ENCODE measurements around the gene RNF166. TPM values are rescaled to one million over a fixed set of nuclear protein-coding genes. Genes with fewer than 3 reads are reported as not detected.

RNF166 gene
- total RNA-seq, 2 experiments from 2014 or later: 144 to 166 TPM

DNA sequence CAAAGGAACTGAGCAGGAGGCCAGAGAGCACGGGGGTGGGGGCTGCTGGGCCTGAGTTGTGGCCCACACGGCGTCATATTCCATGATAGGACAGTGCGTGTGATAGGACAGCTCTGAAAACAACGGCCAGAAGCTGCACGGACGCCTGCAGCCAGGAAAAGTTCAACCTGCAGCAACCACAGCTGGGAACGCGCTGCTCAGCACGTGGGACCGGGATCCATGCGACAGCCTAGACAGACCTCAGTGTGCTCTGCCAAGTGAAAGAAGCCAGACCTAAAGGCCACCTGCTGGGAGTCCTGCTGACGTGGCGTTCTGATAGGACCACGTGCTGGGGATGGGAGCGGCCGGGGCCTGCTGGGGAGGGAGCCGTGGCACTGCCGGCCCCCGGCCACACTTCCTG, 21.7 kb upstream of the RNF166 start:
- ChIA-PET POLR2A (no interaction called here), CTCF (no interaction called here)
- Mint-ChIP-seq H3K27me3 (ENCODE audit: low read depth) (no peaks in the 10 kb centered on the region), H3K27ac (no peak overlapping the region), H3K4me1 (ENCODE audit: low read depth) (peaks cover 6% of the 10 kb centered on the region), H3K36me3 (ENCODE audit: low read depth) (peaks cover 43% of the 10 kb centered on the region), H3K9me3 (ENCODE audit: insufficient read depth) (no peaks in the 10 kb centered on the region), H3K4me3 (no peak overlapping the region)
- no peak for DNase-seq
- no peak for ATAC-seq

DNA sequence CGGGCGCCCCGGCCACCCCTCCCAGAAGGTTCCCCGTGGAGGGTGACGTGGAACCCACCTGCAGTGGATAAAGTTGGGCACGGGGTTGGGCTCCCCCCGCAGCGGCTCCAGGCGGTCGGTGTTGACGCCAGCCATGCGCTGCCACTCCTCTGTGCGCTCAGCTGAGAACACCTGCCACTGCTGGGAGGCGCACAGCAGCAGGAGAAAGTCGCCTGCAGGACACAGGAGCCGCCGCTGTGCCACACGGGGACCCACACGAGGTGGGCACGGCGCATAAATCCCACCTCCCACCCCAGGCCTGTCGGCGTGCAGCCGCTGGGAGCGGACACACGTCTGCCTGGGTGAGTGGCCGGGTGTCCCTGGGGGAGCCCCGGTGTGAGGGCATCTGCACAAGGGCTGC, 20.8 kb upstream of the RNF166 start:
- Mint-ChIP-seq H3K4me3 (no peak overlapping the region), H3K9me3 (ENCODE audit: insufficient read depth) (no peaks in the 10 kb centered on the region)
- CTCF ChIA-PET: no interaction called here

DNA sequence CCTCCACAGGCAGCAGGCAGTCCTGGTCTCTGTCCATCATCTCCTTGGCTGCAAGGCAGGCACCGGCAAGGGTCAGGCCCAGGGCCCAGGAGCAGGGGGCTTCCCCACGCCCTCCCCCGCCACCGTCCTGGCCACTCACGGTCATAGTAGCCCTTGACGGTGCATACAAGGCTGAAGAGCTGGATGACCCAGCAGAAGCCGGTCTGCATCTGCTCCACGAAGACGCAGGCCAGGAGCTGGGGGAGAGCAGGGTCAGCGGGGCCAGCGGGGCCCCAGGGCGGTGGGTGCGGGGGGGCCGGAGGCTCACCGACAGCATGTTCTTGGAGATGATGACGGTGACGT, 20.2 kb upstream of the RNF166 start:
- no peak for DNase-seq
- H3K4me1 Mint-ChIP-seq (ENCODE audit: low read depth): peaks cover 5% of the 10 kb centered on the region
- H3K4me3 Mint-ChIP-seq: no peak overlapping the region
- H3K27ac Mint-ChIP-seq: no peak overlapping the region
- ATAC-seq: no peak
- no peaks in the 10 kb centered on the region for H3K27me3 Mint-ChIP-seq (ENCODE audit: low read depth)
- H3K36me3 Mint-ChIP-seq (ENCODE audit: low read depth): peaks cover 41% of the 10 kb centered on the region
- H3K9me3 Mint-ChIP-seq (ENCODE audit: insufficient read depth): no peaks in the 10 kb centered on the region
- ChIA-PET POLR2A (no interaction called here), CTCF (no interaction called here)

More for the DNA sequence above, 20.8 kb upstream of the RNF166 start:
- Mint-ChIP-seq H3K27me3 (ENCODE audit: low read depth) (no peaks in the 10 kb centered on the region), H3K4me1 (ENCODE audit: low read depth) (peaks cover 6% of the 10 kb centered on the region), H3K36me3 (ENCODE audit: low read depth) (peaks cover 42% of the 10 kb centered on the region), H3K27ac (no peak overlapping the region)
- ATAC-seq: no peak
- no peak for DNase-seq
- POLR2A ChIA-PET: no interaction called here

DNA sequence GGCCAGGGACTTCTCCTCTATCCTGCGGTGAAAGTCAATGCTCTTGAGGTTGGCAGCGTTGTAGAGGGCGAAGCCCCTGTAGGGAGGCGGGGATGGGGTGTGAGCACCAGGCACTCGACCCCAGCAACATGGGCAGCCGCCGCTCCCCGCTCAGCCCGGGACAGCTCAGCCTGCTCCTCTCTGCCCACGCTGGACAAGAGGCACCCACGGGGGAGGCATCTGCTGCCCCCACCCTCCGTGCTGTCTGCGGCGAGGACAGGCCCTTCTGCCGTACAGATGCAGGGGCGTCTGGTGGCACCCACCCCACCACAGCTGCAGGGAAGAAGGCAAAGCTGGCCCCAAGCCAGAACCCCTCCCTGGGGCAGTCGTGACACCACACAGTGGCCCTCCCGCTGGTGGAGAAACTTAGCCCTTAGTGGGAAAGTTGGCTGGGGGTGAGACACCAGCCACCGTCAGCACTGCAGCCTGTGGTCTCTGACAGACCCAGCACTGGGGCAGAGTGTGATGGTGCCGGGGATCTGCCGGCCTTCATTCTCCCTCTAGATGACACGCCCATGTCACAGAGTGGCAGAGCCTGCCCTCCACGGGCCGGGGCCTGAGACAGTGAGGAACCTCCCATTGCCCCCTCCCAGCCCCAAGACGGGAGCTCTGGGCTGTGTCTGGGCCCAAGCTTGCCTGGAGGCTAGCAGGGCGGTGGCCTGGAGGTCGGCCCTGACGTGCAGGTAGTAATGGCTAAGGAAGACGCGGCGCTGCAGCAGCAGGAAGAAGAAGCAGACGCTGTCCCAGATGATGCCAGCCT, 19.6 kb upstream of the RNF166 start:
- Mint-ChIP-seq H3K4me1 (ENCODE audit: low read depth) (peaks cover 2% of the 10 kb centered on the region), H3K4me3 (no peak overlapping the region), H3K27ac (peak overlapping the region; percentile 30), H3K9me3 (ENCODE audit: insufficient read depth) (no peaks in the 10 kb centered on the region), H3K36me3 (ENCODE audit: low read depth) (peaks cover 36% of the 10 kb centered on the region), H3K27me3 (ENCODE audit: low read depth) (no peaks in the 10 kb centered on the region)
- DNase-seq: no peak
- CTCF ChIA-PET: no interaction called here
- no peak for ATAC-seq
- POLR2A ChIA-PET: no interaction called here

DNA sequence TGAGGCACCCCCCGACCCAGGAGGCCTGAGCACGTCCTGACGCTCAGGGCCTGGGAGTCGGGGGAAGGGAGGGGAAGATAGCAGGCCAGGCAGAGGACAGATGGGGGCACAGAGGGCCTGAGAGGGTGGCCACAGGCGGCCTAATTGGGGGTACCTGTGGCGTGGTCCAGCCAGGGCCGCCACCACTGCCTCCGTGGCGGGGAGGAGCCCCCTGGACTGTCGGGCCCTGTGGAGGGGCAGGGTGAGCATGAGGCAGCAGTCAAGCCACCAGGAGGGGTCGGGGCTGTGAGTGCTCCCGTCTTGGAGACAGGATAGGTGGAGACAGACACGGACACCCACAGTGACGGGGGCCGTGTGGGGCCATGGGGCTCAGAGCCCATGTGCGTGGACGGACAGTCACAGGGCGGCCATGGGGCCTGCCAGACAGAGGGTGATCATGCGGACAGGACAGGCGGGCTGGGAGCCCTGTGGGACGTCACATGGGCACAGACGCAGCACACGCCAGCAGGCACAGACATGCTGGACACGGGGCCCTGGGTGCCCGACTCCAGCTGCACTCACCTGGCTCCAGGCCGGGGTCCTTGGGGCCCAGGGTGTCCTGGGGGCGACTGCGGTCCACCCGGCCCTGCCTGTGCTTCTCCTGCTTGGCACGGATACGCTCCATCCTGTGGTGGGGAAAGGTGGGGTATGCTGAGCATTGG, 18.8 kb upstream of the RNF166 start:
- ChIA-PET POLR2A (no interaction called here), CTCF (no interaction called here)
- H3K27ac Mint-ChIP-seq: no peak overlapping the region
- ATAC-seq (no peak), DNase-seq (no peak)
- peaks cover 40% of the 10 kb centered on the region for H3K36me3 Mint-ChIP-seq (ENCODE audit: low read depth)
- H3K27me3 Mint-ChIP-seq (ENCODE audit: low read depth): no peaks in the 10 kb centered on the region
- no peak overlapping the region for H3K4me3 Mint-ChIP-seq
- no peaks in the 10 kb centered on the region for H3K4me1 Mint-ChIP-seq (ENCODE audit: low read depth)
- H3K9me3 Mint-ChIP-seq (ENCODE audit: insufficient read depth): no peaks in the 10 kb centered on the region

DNA sequence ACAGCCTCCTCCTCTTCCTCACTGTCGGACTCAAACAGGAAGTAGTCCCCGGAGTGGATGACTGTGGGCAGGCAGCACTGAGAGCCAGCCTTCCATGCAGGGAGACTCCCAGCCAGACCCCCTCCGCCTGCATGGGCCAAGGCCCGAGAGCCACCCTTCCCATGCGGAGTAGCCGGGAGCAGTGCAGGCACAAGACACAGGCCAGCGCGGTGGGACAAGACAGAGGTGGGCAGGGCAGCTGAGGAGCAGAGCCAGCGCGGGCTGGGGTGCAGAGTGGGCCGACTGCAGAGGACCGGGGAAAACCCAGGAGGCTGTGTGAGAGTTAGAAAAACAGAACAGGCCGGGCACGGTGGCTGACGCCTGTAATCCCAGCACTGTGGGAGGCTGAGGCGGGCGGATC, 17.7 kb upstream of the RNF166 start:
- DNase-seq (no peak), ATAC-seq (no peak)
- Mint-ChIP-seq H3K27ac (no peak overlapping the region), H3K9me3 (ENCODE audit: insufficient read depth) (no peaks in the 10 kb centered on the region), H3K4me3 (no peak overlapping the region), H3K36me3 (ENCODE audit: low read depth) (peaks cover 46% of the 10 kb centered on the region), H3K27me3 (ENCODE audit: low read depth) (no peaks in the 10 kb centered on the region), H3K4me1 (ENCODE audit: low read depth) (no peaks in the 10 kb centered on the region)
- CTCF ChIA-PET: no interaction called here
- POLR2A ChIA-PET: no interaction called here

DNA sequence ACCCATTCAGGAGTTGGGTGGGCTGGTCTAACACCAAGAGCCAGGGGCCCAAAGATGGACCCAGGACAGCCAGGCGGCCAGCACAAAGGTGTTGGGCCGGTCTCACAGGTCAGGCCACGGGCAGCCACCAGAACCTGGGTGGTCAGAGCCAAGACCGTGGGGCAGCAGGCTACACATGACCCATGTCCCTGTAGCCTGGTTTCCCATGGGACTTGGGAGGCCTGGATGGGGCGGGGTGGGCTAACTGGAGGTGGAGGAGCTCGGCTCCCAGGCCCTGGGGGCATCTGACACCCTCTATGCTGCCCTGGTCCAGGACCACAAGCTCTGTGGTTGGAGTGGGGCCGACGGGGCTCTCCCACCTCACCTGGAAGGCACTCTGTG, 17.3 kb upstream of the RNF166 start:
- DNase-seq: no peak
- H3K4me3 Mint-ChIP-seq: no peak overlapping the region
- no peak overlapping the region for H3K27ac Mint-ChIP-seq

DNA sequence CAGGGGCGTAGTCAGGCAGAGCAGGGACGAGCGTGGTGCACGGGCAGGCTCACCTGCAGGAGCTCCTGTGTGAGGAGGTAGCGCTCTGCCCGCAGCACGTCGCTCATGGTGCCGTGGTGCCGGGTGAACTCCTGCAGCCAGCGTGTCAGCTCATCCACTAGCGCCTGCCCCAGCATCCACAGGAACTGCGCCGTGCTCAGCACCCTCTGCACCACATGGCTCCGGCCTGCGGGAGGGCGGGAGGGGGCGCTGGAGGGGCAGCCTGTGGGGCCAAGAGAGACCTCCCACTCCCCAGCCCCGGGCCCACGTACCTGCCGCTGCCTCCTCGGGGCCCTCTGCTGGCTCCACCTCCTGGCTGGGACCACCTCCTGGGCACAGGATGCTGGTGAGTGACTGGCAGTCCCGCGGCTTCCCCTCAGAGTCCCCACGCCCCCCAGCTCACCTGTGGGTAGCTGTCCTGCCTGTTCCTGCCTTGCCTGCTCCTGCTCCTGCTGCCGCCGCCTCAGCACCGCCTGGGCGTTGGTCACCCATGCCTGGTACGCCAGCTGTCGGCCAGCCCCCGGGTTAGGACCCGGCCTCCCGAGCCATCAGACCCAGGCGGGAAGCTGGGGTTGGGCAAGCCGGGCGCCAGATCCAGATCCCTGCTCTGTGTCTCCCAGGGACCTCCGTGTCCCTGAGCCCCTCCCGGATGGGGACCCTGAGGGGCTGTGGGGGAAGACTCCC, 16.7 kb upstream of the RNF166 start:
- H3K36me3 Mint-ChIP-seq (ENCODE audit: low read depth): peaks cover 48% of the 10 kb centered on the region
- ChIA-PET POLR2A (interaction anchor here (0.6 kb wide), 1 partner anchor 129 kb away, joined by 3 read pairs; no protein-coding TSS in a partner anchor), CTCF (no interaction called here)
- no peaks in the 10 kb centered on the region for H3K27me3 Mint-ChIP-seq (ENCODE audit: low read depth)
- no peak overlapping the region for H3K27ac Mint-ChIP-seq
- DNase-seq: no peak
- ATAC-seq: no peak
- no peak overlapping the region for H3K4me3 Mint-ChIP-seq
- H3K9me3 Mint-ChIP-seq (ENCODE audit: insufficient read depth): no peaks in the 10 kb centered on the region
- H3K4me1 Mint-ChIP-seq (ENCODE audit: low read depth): no peaks in the 10 kb centered on the region

More for the DNA sequence above, 17.3 kb upstream of the RNF166 start:
- H3K27me3 Mint-ChIP-seq (ENCODE audit: low read depth): no peaks in the 10 kb centered on the region
- H3K9me3 Mint-ChIP-seq (ENCODE audit: insufficient read depth): no peaks in the 10 kb centered on the region
- ChIA-PET POLR2A (interaction anchor here (0.6 kb wide), 1 partner anchor 130 kb away, joined by 3 read pairs; no protein-coding TSS in a partner anchor), CTCF (no interaction called here)
- no peak for ATAC-seq
- H3K4me1 Mint-ChIP-seq (ENCODE audit: low read depth): no peaks in the 10 kb centered on the region
- H3K36me3 Mint-ChIP-seq (ENCODE audit: low read depth): peaks cover 47% of the 10 kb centered on the region

DNA sequence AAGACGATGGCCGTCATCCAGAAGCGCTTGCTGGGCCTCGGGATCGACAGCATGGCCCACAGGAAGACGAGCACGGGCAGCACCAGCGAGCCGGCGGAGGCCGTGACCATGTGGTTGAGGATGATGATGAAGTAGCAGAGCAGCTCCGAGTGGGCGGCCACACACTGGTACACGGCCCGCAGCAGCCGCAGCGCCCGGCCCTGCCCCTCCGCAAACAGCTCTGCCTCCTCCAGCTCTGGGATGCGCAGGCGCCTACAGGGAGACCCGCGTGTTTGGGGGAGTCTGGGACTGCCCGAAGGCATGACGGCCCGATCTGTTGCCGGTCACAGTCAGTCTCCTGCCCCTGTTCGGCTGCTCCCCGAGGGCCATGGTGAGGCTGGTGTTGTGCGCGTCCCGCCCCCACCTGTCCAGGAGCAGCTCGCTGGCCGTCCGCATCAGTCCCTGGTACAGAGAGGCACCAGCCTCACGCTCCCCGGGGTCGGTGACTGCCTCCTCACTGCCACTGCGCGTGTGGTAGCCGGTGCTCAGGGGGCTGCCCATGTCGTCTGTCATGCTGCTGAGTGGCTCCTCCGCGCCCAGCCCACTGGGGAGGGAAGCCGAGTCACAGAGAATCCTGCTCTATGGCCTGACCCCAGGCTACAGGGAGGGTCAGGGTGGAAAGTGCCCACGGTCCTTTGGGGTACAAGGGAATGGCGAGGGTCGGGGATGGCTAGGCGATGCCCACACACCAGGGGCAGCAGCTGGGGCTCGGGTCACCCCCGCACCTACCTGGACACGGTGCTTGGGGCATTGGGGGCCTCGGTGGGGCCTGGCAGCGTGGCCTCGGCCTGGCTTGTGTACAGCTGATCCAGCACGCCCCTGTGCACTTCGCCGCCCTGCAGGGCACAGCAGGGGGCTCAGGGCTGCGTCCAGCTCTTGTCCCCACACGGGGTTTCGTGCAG, 15.9 kb upstream of the RNF166 start:
- no peak for ATAC-seq
- H3K36me3 Mint-ChIP-seq (ENCODE audit: low read depth): peaks cover 50% of the 10 kb centered on the region

DNA sequence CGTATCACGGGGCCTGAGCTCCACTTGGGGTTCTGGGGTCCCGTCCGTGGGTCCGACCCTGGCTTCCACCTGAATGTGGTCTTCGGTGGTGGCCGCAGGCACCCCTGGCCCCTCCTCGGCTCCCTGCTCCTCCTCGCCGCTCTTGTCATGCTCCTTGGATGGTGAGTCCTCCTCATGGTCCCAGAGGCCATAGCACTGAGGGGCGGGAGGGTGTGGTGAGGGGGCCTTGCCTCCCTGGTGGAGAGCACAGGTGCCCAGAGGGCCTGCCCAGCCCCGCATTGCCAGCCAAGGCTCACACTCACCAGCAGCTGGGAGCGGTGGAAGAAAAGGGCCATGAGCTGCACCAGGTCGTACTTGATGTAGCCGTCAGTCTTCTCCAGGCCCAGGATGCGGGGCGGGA, 15.0 kb upstream of the RNF166 start:
- Mint-ChIP-seq H3K4me1 (ENCODE audit: low read depth) (no peaks in the 10 kb centered on the region), H3K27ac (no peak overlapping the region), H3K27me3 (ENCODE audit: low read depth) (no peaks in the 10 kb centered on the region), H3K4me3 (no peak overlapping the region), H3K9me3 (ENCODE audit: insufficient read depth) (no peaks in the 10 kb centered on the region), H3K36me3 (ENCODE audit: low read depth) (peaks cover 53% of the 10 kb centered on the region)
- ChIA-PET POLR2A (no interaction called here), CTCF (no interaction called here)
- ATAC-seq (no peak), DNase-seq (no peak)

More for the DNA sequence above, 15.9 kb upstream of the RNF166 start:
- Mint-ChIP-seq H3K9me3 (ENCODE audit: insufficient read depth) (no peaks in the 10 kb centered on the region), H3K4me3 (no peak overlapping the region), H3K27ac (no peak overlapping the region), H3K4me1 (ENCODE audit: low read depth) (no peaks in the 10 kb centered on the region), H3K27me3 (ENCODE audit: low read depth) (no peaks in the 10 kb centered on the region)
- POLR2A ChIA-PET: no interaction called here
- CTCF ChIA-PET: no interaction called here
- no peak for DNase-seq

DNA sequence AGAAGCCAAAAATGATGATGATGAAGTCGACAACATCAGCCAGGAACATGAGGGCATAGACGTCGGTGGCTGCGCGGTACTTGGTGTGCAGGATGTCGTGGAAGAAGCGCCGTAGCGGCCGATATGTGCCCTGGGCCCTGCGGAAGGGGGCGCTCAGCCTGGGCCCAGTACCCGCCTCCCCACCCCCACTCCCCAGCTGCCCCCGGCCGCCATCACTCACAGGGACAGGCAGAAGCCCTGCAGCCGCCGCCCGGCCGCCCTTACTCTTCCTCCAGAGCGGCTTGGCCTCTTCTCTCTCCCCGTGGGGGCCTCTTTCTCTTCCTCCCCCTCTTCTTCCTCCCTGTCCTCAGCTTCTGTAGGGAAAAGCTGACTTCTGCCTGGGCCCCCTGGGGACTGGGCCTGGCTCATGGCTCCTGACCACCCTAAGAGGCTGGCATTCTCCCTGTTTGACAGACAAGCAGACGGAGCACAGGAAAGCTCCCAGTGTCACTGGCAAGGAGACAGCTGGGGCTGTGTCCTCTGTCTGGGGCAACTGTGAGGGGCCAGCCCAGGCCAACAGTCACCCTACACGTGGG, 14.3 kb upstream of the RNF166 start:
- Mint-ChIP-seq H3K27ac (no peak overlapping the region), H3K9me3 (ENCODE audit: insufficient read depth) (no peaks in the 10 kb centered on the region), H3K4me3 (no peak overlapping the region), H3K4me1 (ENCODE audit: low read depth) (no peaks in the 10 kb centered on the region), H3K36me3 (ENCODE audit: low read depth) (peaks cover 49% of the 10 kb centered on the region), H3K27me3 (ENCODE audit: low read depth) (no peaks in the 10 kb centered on the region)
- ATAC-seq (no peak), DNase-seq (no peak)
- CTCF ChIA-PET: no interaction called here
- POLR2A ChIA-PET: interaction anchor here (0.6 kb wide), 1 partner anchor 258 kb away, joined by 3 read pairs; no protein-coding TSS in a partner anchor
